Kidney tubule cell (primary cell): ENCODE data around the gene LRP11.

Experiments
- DNase-seq: peaks from one replicate; pipeline ENCODE4 v3.0.0-alpha.2; 2018; ENCODE audit warnings: low spot score

The LRP11 gene

GRCh38 chr6:149782337-149782736, 81.8 kb downstream of the LRP11 start:
- DNase-seq: no peak

DNA sequence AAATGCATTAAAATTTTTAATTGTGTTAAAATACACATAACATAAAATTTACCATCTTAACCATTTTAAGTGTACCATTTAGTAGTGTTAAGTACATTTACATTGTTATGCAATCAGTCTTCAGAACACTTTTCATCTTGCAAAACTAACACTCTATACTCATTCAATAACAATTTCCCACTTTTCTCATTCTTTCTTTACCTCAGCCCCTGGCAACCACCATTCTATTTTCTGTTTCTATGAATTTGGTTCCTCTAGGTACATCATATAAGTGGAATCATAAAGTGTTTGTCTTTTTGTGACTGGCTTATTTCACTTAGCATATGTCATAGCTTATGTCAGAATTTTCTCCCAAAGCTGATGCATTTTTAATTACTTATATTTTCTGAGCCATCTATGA, 82.4 kb downstream of the LRP11 start:
- DNase-seq: no peak

DNA sequence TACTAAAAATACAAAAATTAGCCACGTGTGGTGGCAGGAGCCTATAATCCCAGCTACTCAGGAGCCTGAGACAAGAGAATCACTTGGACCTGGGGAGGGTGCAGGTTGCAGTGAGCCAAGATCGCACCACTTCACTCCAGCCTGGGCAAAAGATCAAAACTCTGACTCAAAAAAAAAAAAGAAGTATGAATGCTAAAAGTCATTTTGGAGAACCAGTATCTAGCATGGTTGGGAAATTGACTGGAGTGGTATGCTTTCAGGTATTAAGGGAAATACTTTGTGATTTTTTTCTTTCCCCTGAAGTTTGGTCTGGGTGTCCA, 84.6 kb downstream of the LRP11 start:
- DNase-seq: no peak

- DNase-seq: no peak
These were observed 86.5 kb downstream of the LRP11 start for GRCh38 chr6:149777624-149778023.

GRCh38 chr6:149771925-149772324, 92.2 kb downstream of the LRP11 start:
- DNase-seq: no peak

DNA sequence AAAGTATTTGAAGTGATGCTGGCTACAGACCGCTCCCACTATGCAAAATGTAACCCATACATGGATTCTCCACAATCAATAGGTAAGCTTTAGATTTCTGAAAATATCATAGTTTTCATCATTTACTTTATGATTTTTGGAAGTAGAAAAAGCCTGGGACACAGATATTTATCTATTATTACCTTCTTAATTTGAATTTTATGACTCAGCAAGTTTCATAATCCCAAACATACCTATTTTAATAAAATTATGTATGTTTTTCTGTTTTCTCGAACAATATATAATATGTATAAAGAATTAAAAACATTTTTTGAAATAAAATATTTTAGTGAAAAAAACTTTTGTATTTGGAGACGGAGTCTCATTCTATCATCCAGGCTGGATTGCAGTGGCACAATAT, 93.0 kb downstream of the LRP11 start:
- no peak for DNase-seq

DNA sequence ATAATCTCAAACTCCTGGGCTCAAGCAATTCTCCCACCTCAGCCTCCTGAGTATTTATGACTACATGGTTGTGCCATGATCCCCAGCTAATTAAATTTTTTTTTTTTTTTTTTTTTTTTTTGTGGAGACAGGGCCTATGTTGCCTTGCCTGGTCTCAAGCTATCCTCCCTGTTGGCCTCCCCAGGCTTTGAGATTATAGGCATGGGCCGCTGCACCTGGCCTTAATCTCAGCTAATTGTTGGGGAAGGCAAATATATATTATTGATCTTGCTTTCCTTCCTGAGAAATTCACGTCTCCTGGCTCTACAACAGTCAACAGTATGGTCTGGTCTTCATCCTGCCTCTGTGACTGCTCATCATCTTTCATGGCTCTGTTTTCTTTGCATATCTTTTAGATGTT, 94.5 kb downstream of the LRP11 start:
- DNase-seq: no peak
